NB4 (cell line): ENCODE data around the gene EXOC3.

Source experiments
- DNase-seq: peaks from one replicate; pipeline ENCODE4 v3.0.0; 2010; ENCODE audit warnings: low read depth
- H3K4me3 ChIP-seq: one replicate; pipeline ENCODE4 v1.5.1; 2011; ENCODE audit warnings: mild to moderate bottlenecking, low read depth, low read length, moderate library complexity
- MYC ChIP-seq: IDR thresholded peaks from 2 replicates; pipeline ENCODE4 v1.6.1; 2011; ENCODE audit warnings: low read depth, low read length
- POLR2A ChIP-seq: IDR thresholded peaks from 2 replicates; pipeline ENCODE4 v1.6.1; 2011; ENCODE audit warnings: mild to moderate bottlenecking; ENCODE audit not compliant: insufficient read length; ENCODE audit errors: extremely low read depth
- TF ChIP-seq, protein P1 (sequence below): IDR thresholded peaks from 2 replicates; pipeline ENCODE4 v1.6.1; 2011; ENCODE audit warnings: low read depth, low read length
- TF ChIP-seq, protein P2 (sequence below): IDR thresholded peaks from one replicate; pipeline ENCODE4 v1.5.1; 2012; ENCODE audit warnings: low read depth, low read length

The EXOC3 gene

DNA sequence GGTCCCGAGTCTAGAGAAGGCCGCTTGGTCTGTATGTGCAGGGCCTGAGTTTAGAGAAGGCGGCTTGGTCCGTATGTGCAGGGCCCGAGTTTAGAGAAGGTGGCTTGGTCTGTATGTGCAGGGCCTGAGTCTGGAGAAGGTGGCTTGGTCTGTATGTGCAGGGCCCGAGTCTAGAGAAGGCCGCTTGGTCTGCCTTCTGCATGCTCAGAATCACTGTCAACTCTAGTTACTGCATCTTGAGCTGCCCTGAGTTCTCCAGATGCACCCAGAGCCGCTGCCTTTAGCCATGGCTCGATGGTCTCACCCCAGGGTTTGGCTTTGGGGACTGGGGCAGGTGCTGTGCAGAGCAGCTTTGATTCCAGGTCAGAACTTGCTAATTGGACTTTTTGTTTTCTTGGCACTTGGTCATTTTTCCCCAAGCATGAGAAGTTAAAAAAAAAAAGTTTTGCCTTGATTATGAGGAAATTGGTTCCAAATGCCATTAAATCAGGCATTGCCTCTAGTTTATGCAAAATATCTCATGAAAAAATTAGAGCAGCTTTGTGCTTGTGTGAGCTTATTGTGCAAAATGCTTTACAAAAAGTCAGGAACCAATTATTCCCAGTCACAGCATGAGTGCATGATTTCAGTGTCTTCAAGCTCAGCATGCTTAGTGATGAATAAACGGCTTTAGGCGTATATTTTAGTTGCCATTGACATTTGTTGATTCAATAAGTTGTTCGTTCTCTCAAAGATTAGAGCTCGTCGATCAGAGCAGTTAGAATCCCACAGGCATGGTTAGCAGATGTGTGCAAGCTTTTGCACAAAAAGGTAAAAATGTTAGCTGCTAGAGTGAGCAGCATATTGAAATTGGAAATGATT, 25.4 kb upstream of the EXOC3 start:
- no peak for DNase-seq
- TF ChIP-seq, protein P1, sequence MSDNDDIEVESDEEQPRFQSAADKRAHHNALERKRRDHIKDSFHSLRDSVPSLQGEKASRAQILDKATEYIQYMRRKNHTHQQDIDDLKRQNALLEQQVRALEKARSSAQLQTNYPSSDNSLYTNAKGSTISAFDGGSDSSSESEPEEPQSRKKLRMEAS, result no peak
- TF ChIP-seq, protein P2, sequence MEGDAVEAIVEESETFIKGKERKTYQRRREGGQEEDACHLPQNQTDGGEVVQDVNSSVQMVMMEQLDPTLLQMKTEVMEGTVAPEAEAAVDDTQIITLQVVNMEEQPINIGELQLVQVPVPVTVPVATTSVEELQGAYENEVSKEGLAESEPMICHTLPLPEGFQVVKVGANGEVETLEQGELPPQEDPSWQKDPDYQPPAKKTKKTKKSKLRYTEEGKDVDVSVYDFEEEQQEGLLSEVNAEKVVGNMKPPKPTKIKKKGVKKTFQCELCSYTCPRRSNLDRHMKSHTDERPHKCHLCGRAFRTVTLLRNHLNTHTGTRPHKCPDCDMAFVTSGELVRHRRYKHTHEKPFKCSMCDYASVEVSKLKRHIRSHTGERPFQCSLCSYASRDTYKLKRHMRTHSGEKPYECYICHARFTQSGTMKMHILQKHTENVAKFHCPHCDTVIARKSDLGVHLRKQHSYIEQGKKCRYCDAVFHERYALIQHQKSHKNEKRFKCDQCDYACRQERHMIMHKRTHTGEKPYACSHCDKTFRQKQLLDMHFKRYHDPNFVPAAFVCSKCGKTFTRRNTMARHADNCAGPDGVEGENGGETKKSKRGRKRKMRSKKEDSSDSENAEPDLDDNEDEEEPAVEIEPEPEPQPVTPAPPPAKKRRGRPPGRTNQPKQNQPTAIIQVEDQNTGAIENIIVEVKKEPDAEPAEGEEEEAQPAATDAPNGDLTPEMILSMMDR, result no peak
- TF ChIP-seq POLR2A (no peak), MYC (no peak)
- H3K4me3 ChIP-seq, result peak overlapping the region; percentile 6

DNA sequence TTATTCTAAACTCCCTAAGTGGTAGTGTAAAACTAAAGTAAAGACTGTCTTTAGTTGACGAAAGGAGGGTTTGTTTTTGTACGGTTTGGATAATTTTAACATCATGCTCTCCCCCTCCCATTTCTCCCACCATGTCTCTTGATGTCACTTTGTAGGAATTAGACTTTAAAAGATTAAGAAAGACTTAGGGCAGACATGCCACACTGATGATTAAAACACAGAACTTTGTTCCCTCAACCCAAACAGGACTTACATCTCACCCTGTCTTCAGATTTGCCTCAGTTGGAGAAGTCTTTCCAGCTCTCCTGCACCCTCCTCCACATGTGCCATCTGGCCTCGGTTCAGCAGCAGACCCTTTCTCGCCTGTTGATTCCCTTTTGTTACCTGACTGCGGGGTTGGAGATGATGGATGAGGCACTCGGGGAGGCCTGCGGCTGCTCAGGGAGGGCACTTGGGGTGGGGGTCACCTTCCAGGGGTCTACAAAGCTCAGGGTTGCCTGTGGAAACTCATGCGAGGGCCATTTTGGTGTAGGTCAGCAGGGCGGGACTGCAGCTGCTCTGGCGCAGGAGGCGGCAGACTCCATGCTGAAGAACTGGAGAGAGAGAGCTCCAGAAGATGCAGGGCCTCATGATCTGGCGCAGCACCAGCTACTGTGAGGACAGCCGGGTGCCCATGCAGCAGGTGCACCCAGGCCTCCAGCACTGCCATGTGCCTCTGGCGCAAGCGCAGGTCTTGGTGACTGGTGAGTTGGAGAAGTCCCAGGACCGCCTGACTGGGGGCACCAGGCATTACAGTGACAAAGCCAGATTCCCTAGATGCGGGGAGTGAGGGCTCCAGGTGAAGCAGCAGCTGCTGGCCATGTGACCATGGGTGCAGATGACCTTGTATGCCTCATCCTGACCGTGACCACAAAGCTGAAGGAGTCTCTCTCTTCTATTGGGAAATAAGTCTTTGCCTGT, 24.5 kb upstream of the EXOC3 start:
- TF ChIP-seq POLR2A (no peak), MYC (peak; percentile 94)
- TF ChIP-seq, protein P1, result peak; percentile 97
- no peak overlapping the region for H3K4me3 ChIP-seq
- DNase-seq, result peak; percentile 89

DNA sequence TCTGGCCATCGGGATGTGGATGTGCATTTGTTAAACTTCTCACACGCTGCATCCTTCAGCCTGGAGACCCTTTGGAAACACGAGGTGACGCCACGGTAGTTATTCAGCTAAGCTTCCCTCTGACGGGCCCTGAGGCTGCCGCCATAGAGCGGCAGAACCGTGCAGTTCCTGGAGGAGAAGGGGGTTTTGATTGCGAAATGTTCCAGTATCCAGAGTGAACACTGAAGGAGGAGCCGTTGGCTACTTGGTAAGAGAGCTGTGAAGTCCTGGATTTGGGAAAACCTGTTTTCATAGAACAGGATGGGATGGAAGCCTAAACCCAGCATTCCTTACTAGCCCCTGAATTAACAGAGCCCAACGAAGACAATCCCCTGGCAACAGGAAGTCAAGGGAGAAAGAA, 23.0 kb upstream of the EXOC3 start:
- DNase-seq, result no peak
- TF ChIP-seq POLR2A (no peak), MYC (no peak)
- TF ChIP-seq, protein P2, result no peak
- TF ChIP-seq, protein P1, result no peak
- H3K4me3 ChIP-seq, result no peak overlapping the region

DNA sequence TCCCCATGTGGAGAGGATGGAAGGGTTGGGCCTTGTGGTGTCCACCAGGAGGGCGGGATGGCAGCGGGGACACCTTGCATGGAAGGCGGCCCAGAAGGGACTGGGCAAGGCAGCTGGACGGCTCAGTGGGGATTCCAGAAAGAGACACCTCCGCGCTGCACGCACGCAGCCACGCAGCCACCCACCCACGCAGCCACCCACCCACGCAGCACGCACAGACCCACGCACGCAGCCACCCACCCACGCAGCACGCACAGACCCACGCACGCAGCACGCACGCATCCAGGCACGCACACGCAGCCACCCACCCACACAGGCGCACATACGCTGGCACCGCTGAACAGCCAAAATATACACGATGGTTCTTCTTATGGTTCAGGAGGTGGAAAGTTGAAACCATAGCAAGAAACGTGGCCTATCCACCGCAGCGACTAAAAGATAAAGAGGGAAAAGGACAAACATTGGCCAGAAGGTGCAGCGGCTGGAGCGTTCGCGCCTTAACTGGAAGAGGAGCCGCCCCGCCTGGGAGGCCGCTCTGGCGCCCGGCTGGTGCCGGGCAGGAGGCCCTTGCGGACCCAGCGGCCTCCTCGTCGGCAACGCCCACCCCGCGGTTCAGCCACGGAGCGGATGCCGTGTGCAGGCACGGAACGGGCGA, 22.2 kb upstream of the EXOC3 start:
- no peak for DNase-seq
- no peak overlapping the region for H3K4me3 ChIP-seq
- peak; percentile 26 for TF ChIP-seq POLR2A
- no peak for TF ChIP-seq MYC
- TF ChIP-seq, protein P1, result no peak

DNA sequence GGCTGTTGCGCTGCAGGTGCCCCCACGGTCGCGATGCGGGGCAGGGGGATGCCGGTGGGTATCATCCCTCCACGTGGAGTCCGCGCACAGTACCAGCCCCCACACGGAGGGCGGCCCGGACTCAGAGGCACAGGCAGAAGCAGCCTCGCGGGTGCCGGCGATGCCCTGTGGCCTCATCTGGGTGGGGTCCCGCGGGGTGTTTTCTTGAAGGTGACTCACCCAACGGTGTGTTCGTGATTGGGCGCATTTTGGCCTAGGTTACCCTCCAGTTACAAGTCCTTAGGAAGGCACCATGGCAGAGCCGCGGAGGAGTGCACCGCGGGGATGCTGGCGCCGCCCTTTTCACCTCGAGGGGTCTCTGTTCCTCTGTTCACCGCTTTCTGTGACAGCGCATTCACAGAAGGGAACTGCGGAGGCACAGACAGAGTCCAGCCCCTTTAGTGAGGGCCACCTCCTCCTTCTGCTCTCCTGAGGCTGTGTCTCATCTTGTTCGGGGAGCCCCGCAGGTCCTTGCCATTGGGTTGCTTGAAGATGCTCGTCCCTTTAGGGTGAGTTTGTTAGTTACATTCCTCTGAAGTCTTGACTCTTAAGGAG, 21.6 kb upstream of the EXOC3 start:
- DNase-seq, result peak; percentile 70
- TF ChIP-seq, protein P2, result no peak
- TF ChIP-seq MYC, result peak; percentile 5; the same call in 1 of the 2 replicates

DNA sequence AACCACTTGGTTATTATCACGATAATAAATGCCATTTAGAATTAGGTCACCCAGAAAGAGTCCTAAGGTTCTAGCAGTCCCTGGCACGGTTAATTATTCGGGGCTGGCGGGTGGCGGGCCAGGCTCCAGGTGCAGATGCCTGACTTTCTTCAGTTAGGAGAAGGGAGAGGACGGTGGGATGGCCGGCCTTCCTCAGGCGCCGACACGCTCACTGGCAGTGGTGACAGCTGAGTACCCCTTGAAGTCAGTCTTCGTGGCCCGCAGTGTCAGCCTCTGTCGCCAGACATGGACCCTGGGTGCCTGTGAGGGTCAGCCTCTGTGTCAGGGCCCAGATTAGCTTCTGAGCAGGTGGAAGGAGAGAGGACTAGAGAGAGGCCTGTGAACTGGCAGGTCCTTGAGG, 21.1 kb upstream of the EXOC3 start:
- no peak for DNase-seq
- TF ChIP-seq, protein P2, result no peak
- no peak for TF ChIP-seq MYC
- TF ChIP-seq POLR2A, result peak; percentile 19
- TF ChIP-seq, protein P1, result no peak
- H3K4me3 ChIP-seq, result no peak overlapping the region

More for the DNA sequence above, 21.6 kb upstream of the EXOC3 start:
- no peak overlapping the region for H3K4me3 ChIP-seq
